ENCODE results near the gene PLCG2.

Gene PLCG2

GRCh38 chr16:81964808-81965207 lies 185.7 kb downstream of the PLCG2 start:
- DNase-seq (ENCODE audit: low read depth in 1 of 2, low spot score in 1 of 2), result no peak
- Histone ChIP-seq H3K4me3 (replicated peaks; ENCODE audit: insufficient read depth, low read length) (no peak overlapping the region), H3K27ac (replicated peaks) (no peak overlapping the region), H3K27me3 (ENCODE audit: insufficient read depth, poor library complexity, severe bottlenecking) (no peaks in the 10 kb centered on the region)
- TF ChIP-seq SPI1 (IDR thresholded peaks at IDR 0.05; ENCODE audit: borderline replicate concordance, low read depth) (no peak), CTCF (IDR thresholded peaks at IDR 0.05; ENCODE audit: insufficient read depth, low read length) (no peak), POLR2AphosphoS5 (IDR thresholded peaks at IDR 0.05; ENCODE audit: low read depth) (no peak), REST (IDR thresholded peaks at IDR 0.05; ENCODE audit: insufficient replicate concordance, low read depth) (no peak), GABPA (IDR thresholded peaks at IDR 0.05; ENCODE audit: low read depth) (no peak)

- peak in 1 of 2 experiments; percentile 21 for DNase-seq (ENCODE audit: low read depth in 1 of 2, low spot score in 1 of 2)
- no peak overlapping the region for H3K4me3 ChIP-seq (replicated peaks; ENCODE audit: insufficient read depth, low read length)
- TF ChIP-seq CTCF (IDR thresholded peaks at IDR 0.05; ENCODE audit: insufficient read depth, low read length) (no peak), SPI1 (IDR thresholded peaks at IDR 0.05; ENCODE audit: borderline replicate concordance, low read depth) (peak; percentile 82)
These were observed 188.3 kb downstream of the PLCG2 start for GRCh38 chr16:81967358-81967757.

GRCh38 chr16:81971853-81972252 lies 192.8 kb downstream of the PLCG2 start:
- TF ChIP-seq POLR2AphosphoS5 (IDR thresholded peaks at IDR 0.05; ENCODE audit: low read depth), result no peak
- no peak for TF ChIP-seq GABPA (IDR thresholded peaks at IDR 0.05; ENCODE audit: low read depth)
- no peak for TF ChIP-seq CTCF (IDR thresholded peaks at IDR 0.05; ENCODE audit: insufficient read depth, low read length)
- no peak for TF ChIP-seq SPI1 (IDR thresholded peaks at IDR 0.05; ENCODE audit: borderline replicate concordance, low read depth)
- TF ChIP-seq REST (IDR thresholded peaks at IDR 0.05; ENCODE audit: insufficient replicate concordance, low read depth), result no peak
- Histone ChIP-seq H3K4me3 (replicated peaks; ENCODE audit: insufficient read depth, low read length) (no peak overlapping the region), H3K27me3 (ENCODE audit: insufficient read depth, poor library complexity, severe bottlenecking) (no peaks in the 10 kb centered on the region), H3K27ac (replicated peaks) (no peak overlapping the region)
- no peak for DNase-seq (ENCODE audit: low read depth in 1 of 2, low spot score in 1 of 2)

More at GRCh38 chr16:81967358-81967757, 188.3 kb downstream of the PLCG2 start:
- no peaks in the 10 kb centered on the region for H3K27me3 ChIP-seq (ENCODE audit: insufficient read depth, poor library complexity, severe bottlenecking)
- no peak overlapping the region for H3K27ac ChIP-seq (replicated peaks)

GRCh38 chr16:81973737-81974136 lies 194.6 kb downstream of the PLCG2 start:
- Histone ChIP-seq H3K27ac (replicated peaks) (no peak overlapping the region), H3K4me3 (replicated peaks; ENCODE audit: insufficient read depth, low read length) (no peak overlapping the region), H3K27me3 (ENCODE audit: insufficient read depth, poor library complexity, severe bottlenecking) (no peaks in the 10 kb centered on the region)
- DNase-seq (ENCODE audit: low read depth in 1 of 2, low spot score in 1 of 2), result no peak
- TF ChIP-seq CTCF (IDR thresholded peaks at IDR 0.05; ENCODE audit: insufficient read depth, low read length) (no peak), REST (IDR thresholded peaks at IDR 0.05; ENCODE audit: insufficient replicate concordance, low read depth) (no peak), SPI1 (IDR thresholded peaks at IDR 0.05; ENCODE audit: borderline replicate concordance, low read depth) (no peak), GABPA (IDR thresholded peaks at IDR 0.05; ENCODE audit: low read depth) (no peak), POLR2AphosphoS5 (IDR thresholded peaks at IDR 0.05; ENCODE audit: low read depth) (no peak)
